ENCODE measurements around the gene KCNN3. TPM values are rescaled to one million over a fixed set of nuclear protein-coding genes. Genes with fewer than 3 reads are reported as not detected.

Gene KCNN3
- total and polyA plus RNA-seq, 2 donors (not counting 1 experiment from before 2014, with no cell fraction given): 0.17 to 0.82 TPM

- Histone ChIP-seq H3K4me2 (replicated peaks; ENCODE audit: low read depth, low read length, poor library complexity, severe bottlenecking) (no peak overlapping the region), H3K36me3 (replicated peaks in 1 of 2; ENCODE audit: control extremely low read depth in 1 of 2, control insufficient read depth in 1 of 2, extremely low read depth in 1 of 2, insufficient read depth in 2 of 2, low read length in 1 of 2) (no peaks in the 10 kb centered on the region), H3K9ac (ENCODE audit: low read length) (no peak overlapping the region), H4K20me1 (ENCODE audit: control insufficient read depth, insufficient read depth, low read length, poor library complexity, severe bottlenecking) (no peaks in the 10 kb centered on the region), H3K27me3 (replicated peaks in 1 of 4; ENCODE audit: control extremely low read depth in 1 of 4, control insufficient read depth in 3 of 4, insufficient read depth in 4 of 4, low read length in 3 of 4) (peaks cover 0 to 46% (median 17%) of the 10 kb centered on the region in 4 experiments), H3K79me2 (ENCODE audit: control insufficient read depth, insufficient read depth, low read length) (no peaks in the 10 kb centered on the region), H3K9me3 (ENCODE audit: control extremely low read depth in 1 of 3, control insufficient read depth in 2 of 3, insufficient read depth in 1 of 3, low read length in 2 of 3) (peaks cover 0 to 16% (median 0%) of the 10 kb centered on the region in 3 donors), H3K4me3 (ENCODE audit: control extremely low read depth in 1 of 5, extremely low read depth in 1 of 5, insufficient read depth in 1 of 5, low read depth in 2 of 5, low read length in 4 of 5) (no peak overlapping the region), H2AFZ (ENCODE audit: insufficient read depth, low read depth, low read length, poor library complexity, severe bottlenecking) (no peak overlapping the region), H3K4me1 (ENCODE audit: control insufficient read depth in 2 of 2, insufficient read depth in 2 of 2, low read length in 2 of 2) (peaks cover 52 to 77% of the 10 kb centered on the region in 2 donors), H3K27ac (ENCODE audit: low read length in 2 of 2) (no peak overlapping the region)
- ATAC-seq (ENCODE audit: low read depth) (no peak), DNase-seq (no peak)
- ChIA-PET POLR2A (interaction anchor here (1.1 kb wide), 1 partner anchor 12 kb away, joined by 3 read pairs; no protein-coding TSS in a partner anchor), CTCF (interaction anchor here (1.2 to 1.6 kb wide), 5 partner anchors 9 to 191 kb away, joined by 3 to 8 read pairs (median 4); partner anchors contain the start of gene PMVK)
- no peak overlapping the region for H3K4me3 Mint-ChIP-seq
- H3K4me1 Mint-ChIP-seq: peaks cover 74% of the 10 kb centered on the region
- 79% methylated on average over 12 of the region's 14 CpGs for WGBS (ENCODE audit: insufficient coverage)
- TF ChIP-seq EZH2 (IDR thresholded peaks at IDR 0.05; ENCODE audit: borderline replicate concordance, insufficient read depth, low read depth, low read length, poor library complexity, severe bottlenecking): no peak
- TF ChIP-seq, protein P1, sequence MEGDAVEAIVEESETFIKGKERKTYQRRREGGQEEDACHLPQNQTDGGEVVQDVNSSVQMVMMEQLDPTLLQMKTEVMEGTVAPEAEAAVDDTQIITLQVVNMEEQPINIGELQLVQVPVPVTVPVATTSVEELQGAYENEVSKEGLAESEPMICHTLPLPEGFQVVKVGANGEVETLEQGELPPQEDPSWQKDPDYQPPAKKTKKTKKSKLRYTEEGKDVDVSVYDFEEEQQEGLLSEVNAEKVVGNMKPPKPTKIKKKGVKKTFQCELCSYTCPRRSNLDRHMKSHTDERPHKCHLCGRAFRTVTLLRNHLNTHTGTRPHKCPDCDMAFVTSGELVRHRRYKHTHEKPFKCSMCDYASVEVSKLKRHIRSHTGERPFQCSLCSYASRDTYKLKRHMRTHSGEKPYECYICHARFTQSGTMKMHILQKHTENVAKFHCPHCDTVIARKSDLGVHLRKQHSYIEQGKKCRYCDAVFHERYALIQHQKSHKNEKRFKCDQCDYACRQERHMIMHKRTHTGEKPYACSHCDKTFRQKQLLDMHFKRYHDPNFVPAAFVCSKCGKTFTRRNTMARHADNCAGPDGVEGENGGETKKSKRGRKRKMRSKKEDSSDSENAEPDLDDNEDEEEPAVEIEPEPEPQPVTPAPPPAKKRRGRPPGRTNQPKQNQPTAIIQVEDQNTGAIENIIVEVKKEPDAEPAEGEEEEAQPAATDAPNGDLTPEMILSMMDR (IDR thresholded peaks at IDR 0.05): no peak
- H3K27me3 Mint-ChIP-seq: peaks cover 45% of the 10 kb centered on the region
- no peak overlapping the region for H3K27ac Mint-ChIP-seq
- H3K9me3 Mint-ChIP-seq (ENCODE audit: insufficient read depth): no peaks in the 10 kb centered on the region
- intact Hi-C loops (cut with micrococcal nuclease): no loop called here
These were observed 3.6 kb downstream of the KCNN3 start for GRCh38 chr1:154866257-154867063.

Measured in B cell (primary cell).